Panc1 (cell line): Measurements from ENCODE around the gene SP6. TPM values are rescaled to one million over a fixed set of nuclear protein-coding genes. Genes with fewer than 3 reads are reported as not detected.

Experiments used
- ATAC-seq: fragments of 200-7000 bp; cut with Tn5 transposase; 2 replicates; pipeline ENCODE4 v1.9.1; 2020; ENCODE audit warnings: mild to moderate bottlenecking, moderate library complexity
- BruUV-seq: library from RNA; stranded (reverse); fragments of 400-500 nt; replicated peaks from 2 replicates; lab custom pipeline; 2021; lab: Mats Ljungman, UMichigan
- CTCF ChIA-PET: fragments of 300-600 bp; sonication (Branson Sonifier 250); formaldehyde crosslinking; loops from one replicate; lab custom pipeline; 2022; ENCODE audit warnings: antibody characterized with exemption; lab: Charles Lee
- POLR2A ChIA-PET: fragments of 300-600 bp; sonication (Branson Sonifier 250); formaldehyde crosslinking; loops from one replicate; lab custom pipeline; 2022; ENCODE audit warnings: antibody characterized with exemption; lab: Charles Lee
- DNase-seq: peaks from one replicate; pipeline ENCODE4 v3.0.0-alpha.2; 2010; ENCODE audit warnings: low read depth, low spot score
- H3K27ac ChIP-seq: 2 replicates; pipeline ENCODE4 v1.5.1; 2011; ENCODE audit warnings: mild to moderate bottlenecking, low read length, inconsistent platforms
- H3K27me3 ChIP-seq: fragments of 200-500 bp; sonication (Bioruptor generic); 2 replicates; pipeline ENCODE4 v1.6.0; 2014; ENCODE audit warnings: low read length, inconsistent platforms; ENCODE audit not compliant: control insufficient read depth, insufficient read depth
- H3K36me3 ChIP-seq: fragments of 200-500 bp; sonication (Bioruptor generic); 2 replicates; pipeline ENCODE4 v1.5.1; 2014; ENCODE audit warnings: inconsistent platforms, mild to moderate bottlenecking, low read length, moderate library complexity; ENCODE audit not compliant: control insufficient read depth, insufficient read depth
- H3K4me1 ChIP-seq: 2 replicates; pipeline ENCODE4 v1.5.1; 2011; ENCODE audit warnings: inconsistent platforms, mild to moderate bottlenecking, low read length, moderate library complexity; ENCODE audit not compliant: control insufficient read depth, insufficient read depth
- H3K4me3 ChIP-seq, 2 experiments: 2 replicates each; pipeline ENCODE4 v1.5.1; 2011 to 2012; ENCODE audit warnings: low read depth in 2 of 2, low read length in 2 of 2, mild to moderate bottlenecking in 2 of 2, inconsistent platforms in 1 of 2, moderate library complexity in 1 of 2
- H3K9me3 ChIP-seq: fragments of 200-500 bp; sonication (Bioruptor generic); 2 replicates; pipeline ENCODE4 v1.5.1; 2014; ENCODE audit warnings: low read depth, mild to moderate bottlenecking, inconsistent platforms, low read length, moderate library complexity; ENCODE audit not compliant: control insufficient read depth, insufficient read depth
- CTCF ChIP-seq: fragments of 450-650 bp; IDR thresholded peaks from 2 replicates; pipeline ENCODE4 v1.5.1; 2017; ENCODE audit warnings: mild to moderate bottlenecking
- POLR2AphosphoS5 ChIP-seq: IDR thresholded peaks from 2 replicates; pipeline ENCODE4 v1.6.1; 2012; ENCODE audit warnings: mild to moderate bottlenecking, low read depth, low read length, moderate library complexity
- REST ChIP-seq, 2 experiments: IDR thresholded peaks; 2 replicates each; pipeline ENCODE4 v1.6.1; 2011 to 2012; ENCODE audit warnings: low read depth in 2 of 2, control low read depth in 1 of 2, low read length in 1 of 2, mild to moderate bottlenecking in 1 of 2, moderate library complexity in 1 of 2; ENCODE audit not compliant: insufficient read depth in 1 of 2
- SIN3A ChIP-seq: IDR thresholded peaks from 2 replicates; pipeline ENCODE4 v1.6.1; 2012; ENCODE audit warnings: low read depth, mild to moderate bottlenecking, low read length, moderate library complexity, borderline replicate concordance; ENCODE audit not compliant: insufficient read depth
- TCF7L2 ChIP-seq: IDR thresholded peaks from 2 replicates; pipeline ENCODE4 v1.6.1; 2011; ENCODE audit warnings: mild to moderate bottlenecking, low read depth, low read length, inconsistent platforms
- in situ Hi-C: cut with HindIII; loops from 2 replicates; pipeline ENCODE4 v1.10.0; 2016; ENCODE audit warnings: low sequenced_read_pairs, low pct_unique_long_range_greater_than_20kb
- intact Hi-C: fragments of 100-400 bp; cut with micrococcal nuclease; formaldehyde crosslinking; loops from one replicate; pipeline ENCODE4 v1.10.0; 2022; ENCODE audit not compliant: unreplicated experiment
- total RNA-seq: library from RNA; stranded (reverse); gene quantifications from one replicate; pipeline ENCODE4 v1.2.1, GENCODE V29; 2021; ENCODE audit not compliant: unreplicated experiment

Gene SP6
- total RNA-seq, 1 experiment from 2014 or later, result 4.0 TPM

- TF ChIP-seq POLR2AphosphoS5, result no peak; the same call in 1 of the 2 replicates
- TF ChIP-seq TCF7L2, result no peak
- TF ChIP-seq CTCF, result peak; percentile 99
- TF ChIP-seq REST (IDR thresholded peaks at IDR 0.05; ENCODE audit: insufficient read depth in 1 of 2, low read depth in 2 of 2, low read length in 1 of 2), result peak in 1 of 2 experiments; percentile 56; a peak in 1 of 4 replicates
- 0 out of 2 replicates have a peak, but pooled peaks have one; percentile 50 for TF ChIP-seq SIN3A
- intact Hi-C loops, result loop anchor here (1.0 to 5.0 kb wide), 3 partner anchors 49 to 176 kb away; partner anchors contain the start of gene CDK5RAP3
- CTCF ChIA-PET, result interaction anchor here (0.6 to 5.2 kb wide), 6 partner anchors 10 to 177 kb away, joined by 3 to 78 read pairs (median 4); partner anchors contain the start of genes LRRC46, MRPL10, SP2 and SP6
- Histone ChIP-seq H3K36me3 (no peaks in the 10 kb centered on the region), H3K9me3 (no peaks in the 10 kb centered on the region), H3K4me1 (peaks cover 17% of the 10 kb centered on the region), H3K27me3 (no peaks in the 10 kb centered on the region), H3K27ac (peak within 1 kb of the TSS; percentile 76), H3K4me3 (peak within 1 kb of the TSS; percentile 84 to 90)
- BruUV-seq, result TSS peak; percentile 94
- DNase-seq (peak; percentile 52), ATAC-seq (peak; percentile 91)
- POLR2A ChIA-PET, result no interaction called here
- in situ Hi-C loops, result no loop called here
These were observed 10.0 kb downstream of the SP6 start, which contains the start of gene SCRN2 for GRCh38 chr17:47840742-47841487. Gene SCRN2 (minus strand): TSS chr17:47841273. CDS start chr17:47840843, 430 bp downstream.

GRCh38 chr17:47840001-47840741 lies 10.8 kb downstream of the SP6 start:
- in situ Hi-C loops, result no loop called here
- ChIA-PET POLR2A (no interaction called here), CTCF (interaction anchor here (0.6 to 5.2 kb wide), 5 partner anchors 9 to 178 kb away, joined by 3 to 78 read pairs (median 5); partner anchors contain the start of genes LRRC46, MRPL10, SP2 and SP6)
- ATAC-seq (no peak), DNase-seq (no peak)
- TF ChIP-seq CTCF (no peak), POLR2AphosphoS5 (no peak), TCF7L2 (no peak), SIN3A (no peak), REST (IDR thresholded peaks at IDR 0.05; ENCODE audit: insufficient read depth in 1 of 2, low read depth in 2 of 2, low read length in 1 of 2) (no peak)
- peak overlapping the region; percentile 76 for H3K27ac ChIP-seq
- BruUV-seq, result no TSS peak
- H3K27me3 ChIP-seq, result no peaks in the 10 kb centered on the region
- peaks cover 17% of the 10 kb centered on the region for H3K4me1 ChIP-seq
- no peaks in the 10 kb centered on the region for H3K36me3 ChIP-seq
- no peaks in the 10 kb centered on the region for H3K9me3 ChIP-seq
- intact Hi-C loops, result loop anchor here (5.0 kb wide), 2 partner anchors 132 to 177 kb away; partner anchors contain the start of gene CDK5RAP3
- H3K4me3 ChIP-seq, result peak overlapping the region; percentile 84 to 90
